Endothelial cell (in vitro differentiated cells): Measurements from ENCODE around the gene EME1. TPM values are rescaled to one million over a fixed set of nuclear protein-coding genes. Genes with fewer than 3 reads are reported as not detected.

ENCODE experiments used
- DNase-seq: peaks from one replicate; pipeline ENCODE4 v3.0.0; 2021; ENCODE audit warnings: low spot score
- H3K27ac Mint-ChIP-seq: one replicate; pipeline ENCODE4 v1.8.0; 2021; ENCODE audit warnings: mixed read lengths, inconsistent platforms; ENCODE audit not compliant: unreplicated experiment
- H3K27me3 Mint-ChIP-seq: one replicate; pipeline ENCODE4 v1.8.0; 2021; ENCODE audit warnings: mild to moderate bottlenecking, moderate library complexity, mixed read lengths, inconsistent platforms; ENCODE audit not compliant: unreplicated experiment
- H3K36me3 Mint-ChIP-seq: one replicate; pipeline ENCODE4 v1.8.0; 2021; ENCODE audit warnings: mild to moderate bottlenecking, low read depth, mixed read lengths, inconsistent platforms; ENCODE audit not compliant: unreplicated experiment
- H3K4me1 Mint-ChIP-seq: one replicate; pipeline ENCODE4 v1.8.0; 2021; ENCODE audit warnings: mild to moderate bottlenecking, mixed read lengths, inconsistent platforms; ENCODE audit not compliant: unreplicated experiment
- H3K4me3 Mint-ChIP-seq: one replicate; pipeline ENCODE4 v1.8.0; 2021; ENCODE audit warnings: mild to moderate bottlenecking, mixed read lengths, inconsistent platforms; ENCODE audit not compliant: unreplicated experiment
- H3K9me3 Mint-ChIP-seq: one replicate; pipeline ENCODE4 v1.8.0; 2021; ENCODE audit warnings: mixed read lengths, inconsistent platforms; ENCODE audit not compliant: unreplicated experiment
- CTCF ChIP-seq: fragments of 200-600 bp; sonication (generic); IDR thresholded peaks from one replicate; pipeline ENCODE4 v1.5.0; 2021; ENCODE audit warnings: antibody characterized with exemption; ENCODE audit not compliant: unreplicated experiment
- total RNA-seq: library from RNA; stranded (reverse); fragmentation: NEBNext Ultra II Directional; extraction: Animal tissue kit (Norgen Biotek cat#: 25700); gene quantifications from one replicate; pipeline ENCODE4 v1.2.1, GENCODE V29; 2021; ENCODE audit not compliant: unreplicated experiment

The EME1 gene
- total RNA-seq, 1 donor from 2014 or later: 6.1 TPM

GRCh38 chr17:50370052-50370451, 3.0 kb upstream of the EME1 start:
- H3K4me3 Mint-ChIP-seq: peak overlapping the region; percentile 14
- peaks cover 19% of the 10 kb centered on the region for H3K36me3 Mint-ChIP-seq

GRCh38 chr17:50371526-50371925, 1.5 kb upstream of the EME1 start:
- Mint-ChIP-seq H3K4me1 (peaks cover 18% of the 10 kb centered on the region), H3K27me3 (peaks cover 8% of the 10 kb centered on the region), H3K27ac (peak overlapping the region; percentile 70)

More at GRCh38 chr17:50370052-50370451, 3.0 kb upstream of the EME1 start:
- no peak for DNase-seq
- Mint-ChIP-seq H3K4me1 (peaks cover 16% of the 10 kb centered on the region), H3K27ac (no peak overlapping the region), H3K27me3 (peaks cover 8% of the 10 kb centered on the region), H3K9me3 (no peaks in the 10 kb centered on the region)
- no peak for TF ChIP-seq CTCF

GRCh38 chr17:50372222-50372757, 739 bp upstream of the EME1 start:
- Mint-ChIP-seq H3K4me1 (peaks cover 18% of the 10 kb centered on the region), H3K27me3 (peaks cover 8% of the 10 kb centered on the region)

More at GRCh38 chr17:50371526-50371925, 1.5 kb upstream of the EME1 start:
- Mint-ChIP-seq H3K9me3 (no peaks in the 10 kb centered on the region), H3K36me3 (peaks cover 19% of the 10 kb centered on the region), H3K4me3 (peak overlapping the region; percentile 78)
- no peak for TF ChIP-seq CTCF
- no peak for DNase-seq

GRCh38 chr17:50373705-50374104, 676 bp downstream of the EME1 start:
- DNase-seq: no peak
- Mint-ChIP-seq H3K9me3 (no peaks in the 10 kb centered on the region), H3K27ac (peak overlapping the region; percentile 36), H3K4me3 (peak overlapping the region; percentile 100), H3K27me3 (peaks cover 8% of the 10 kb centered on the region), H3K4me1 (peaks cover 18% of the 10 kb centered on the region), H3K36me3 (peaks cover 11% of the 10 kb centered on the region)
- TF ChIP-seq CTCF: no peak

More at GRCh38 chr17:50372222-50372757, 739 bp upstream of the EME1 start:
- no peaks in the 10 kb centered on the region for H3K9me3 Mint-ChIP-seq
- TF ChIP-seq CTCF: no peak
- DNase-seq: no peak
- H3K36me3 Mint-ChIP-seq: peaks cover 19% of the 10 kb centered on the region
- H3K4me3 Mint-ChIP-seq: peak overlapping the region; percentile 100
- peak overlapping the region; percentile 100 for H3K27ac Mint-ChIP-seq

- DNase-seq: no peak
- no peak overlapping the region for H3K4me3 Mint-ChIP-seq
- H3K27me3 Mint-ChIP-seq: peaks cover 8% of the 10 kb centered on the region
- H3K4me1 Mint-ChIP-seq: peaks cover 18% of the 10 kb centered on the region
- H3K9me3 Mint-ChIP-seq: no peaks in the 10 kb centered on the region
- H3K27ac Mint-ChIP-seq: peak overlapping the region; percentile 75
- peaks cover 3% of the 10 kb centered on the region for H3K36me3 Mint-ChIP-seq
- TF ChIP-seq CTCF: no peak
Observed at GRCh38 chr17:50375858-50376538, 3.0 kb downstream of the EME1 start.
